Vagina (tissue), 2 donors: ENCODE measurements around the gene ZNF423. TPM values are rescaled to one million over a fixed set of nuclear protein-coding genes. Genes with fewer than 3 reads are reported as not detected.

Experiments used
- DNase-seq, 2 donors: peaks; one replicate each; pipeline ENCODE4 v3.0.0-alpha.2; 2017; ENCODE audit errors: extremely low spot score in 2 of 2
- H3K27ac ChIP-seq: fragments of 200-600 bp; sonication (generic); one replicate; pipeline ENCODE4 v1.5.1; 2019
- H3K27me3 ChIP-seq: fragments of 200-600 bp; sonication (generic); one replicate; pipeline ENCODE4 v1.5.1; 2019
- H3K36me3 ChIP-seq, 2 donors: fragments of 200-600 bp; sonication (generic); one replicate each; pipeline ENCODE4 v1.5.1; 2017 to 2019
- H3K4me1 ChIP-seq: fragments of 200-600 bp; sonication (generic); one replicate; pipeline ENCODE4 v1.5.1; 2019
- H3K4me3 ChIP-seq, 2 donors: fragments of 200-600 bp; sonication (generic); 1 replicate in 1 of 2; 2 replicates in 1 of 2; pipeline ENCODE4 v1.5.1; 2016 to 2019
- H3K9me3 ChIP-seq: fragments of 200-600 bp; sonication (generic); one replicate; pipeline ENCODE4 v1.5.1; 2019
- CTCF ChIP-seq, 3 experiments: fragments of 450-650 bp in 2 of 3; fragments of 200-600 bp in 1 of 3; sonication (generic) in 1 of 3; IDR thresholded peaks; one replicate each; pipeline ENCODE4 v1.5.1; 2017 to 2019; ENCODE audit warnings: antibody characterized with exemption in 3 of 3, mild to moderate bottlenecking in 2 of 3, moderate library complexity in 2 of 3
- POLR2A ChIP-seq, 2 donors: fragments of 450-650 bp; IDR thresholded peaks; one replicate each; pipeline ENCODE4 v1.6.1; 2017; ENCODE audit warnings: antibody characterized with exemption in 2 of 2, mild to moderate bottlenecking in 2 of 2, moderate library complexity in 2 of 2
- POLR2AphosphoS5 ChIP-seq, 2 donors: sonication (generic); formaldehyde crosslinking; IDR thresholded peaks; one replicate each; pipeline ENCODE4 v1.9.0; 2017; ENCODE audit warnings: antibody characterized with exemption in 2 of 2, mild to moderate bottlenecking in 2 of 2, low read depth in 1 of 2; ENCODE audit not compliant: insufficient read depth in 1 of 2
- intact Hi-C: fragments of 100-400 bp; cut with DNase I; formaldehyde crosslinking; loops from one replicate; pipeline ENCODE4 v1.15.1; 2023
- total RNA-seq: library from RNA; depleted of rRNA; stranded (reverse); fragments of >200 nt; gene quantifications from one replicate; pipeline ENCODE4 v1.2.3, GENCODE V29; 2016

Gene ZNF423
- total RNA-seq, 1 donor from 2014 or later, result 10.3 TPM

- H3K27ac ChIP-seq, result no peak overlapping the region
- no peak overlapping the region for H3K4me3 ChIP-seq
- TF ChIP-seq CTCF (IDR thresholded peaks at IDR 0.05) (no peak), POLR2A (IDR thresholded peaks at IDR 0.05) (no peak), POLR2AphosphoS5 (IDR thresholded peaks at IDR 0.05; ENCODE audit: insufficient read depth in 1 of 2, low read depth in 1 of 2) (no peak)
- no peaks in the 10 kb centered on the region for H3K4me1 ChIP-seq
- intact Hi-C loops, result no loop called here
- no peaks in the 10 kb centered on the region for H3K9me3 ChIP-seq
- no peaks in the 10 kb centered on the region for H3K36me3 ChIP-seq
- DNase-seq, result no peak
- no peaks in the 10 kb centered on the region for H3K27me3 ChIP-seq
Observed at GRCh38 chr16:49505556-49505955, 350.4 kb downstream of the ZNF423 start.

GRCh38 chr16:49504626-49505025, 351.3 kb downstream of the ZNF423 start:
- H3K4me1 ChIP-seq, result no peaks in the 10 kb centered on the region
- no peak overlapping the region for H3K4me3 ChIP-seq
- TF ChIP-seq POLR2AphosphoS5 (IDR thresholded peaks at IDR 0.05; ENCODE audit: insufficient read depth in 1 of 2, low read depth in 1 of 2), result no peak
- TF ChIP-seq CTCF (IDR thresholded peaks at IDR 0.05), result no peak
- no peak for TF ChIP-seq POLR2A (IDR thresholded peaks at IDR 0.05)
- no peaks in the 10 kb centered on the region for H3K36me3 ChIP-seq
- intact Hi-C loops, result no loop called here
- H3K27ac ChIP-seq, result no peak overlapping the region
- DNase-seq, result no peak
- H3K27me3 ChIP-seq, result no peaks in the 10 kb centered on the region
- H3K9me3 ChIP-seq, result no peaks in the 10 kb centered on the region

GRCh38 chr16:49504023-49504364, 351.9 kb downstream of the ZNF423 start:
- no peak overlapping the region for H3K27ac ChIP-seq
- no peaks in the 10 kb centered on the region for H3K36me3 ChIP-seq
- no peaks in the 10 kb centered on the region for H3K27me3 ChIP-seq
- intact Hi-C loops, result no loop called here
- TF ChIP-seq POLR2AphosphoS5 (IDR thresholded peaks at IDR 0.05; ENCODE audit: insufficient read depth in 1 of 2, low read depth in 1 of 2) (no peak), CTCF (IDR thresholded peaks at IDR 0.05) (no peak), POLR2A (IDR thresholded peaks at IDR 0.05) (no peak)
- no peak overlapping the region for H3K4me3 ChIP-seq
- DNase-seq, result no peak
- no peaks in the 10 kb centered on the region for H3K4me1 ChIP-seq
- H3K9me3 ChIP-seq, result no peaks in the 10 kb centered on the region

GRCh38 chr16:49503256-49504022, 352.5 kb downstream of the ZNF423 start:
- H3K4me3 ChIP-seq, result no peak overlapping the region
- H3K27me3 ChIP-seq, result no peaks in the 10 kb centered on the region
- H3K9me3 ChIP-seq, result no peaks in the 10 kb centered on the region
- no peaks in the 10 kb centered on the region for H3K36me3 ChIP-seq
- H3K27ac ChIP-seq, result no peak overlapping the region
- no peaks in the 10 kb centered on the region for H3K4me1 ChIP-seq
- no peak for TF ChIP-seq POLR2A (IDR thresholded peaks at IDR 0.05)
- no peak for TF ChIP-seq POLR2AphosphoS5 (IDR thresholded peaks at IDR 0.05; ENCODE audit: insufficient read depth in 1 of 2, low read depth in 1 of 2)
- no peak for TF ChIP-seq CTCF (IDR thresholded peaks at IDR 0.05)
- intact Hi-C loops, result no loop called here
- DNase-seq, result no peak

- Histone ChIP-seq H3K4me1 (no peaks in the 10 kb centered on the region), H3K27me3 (no peaks in the 10 kb centered on the region), H3K27ac (no peak overlapping the region), H3K9me3 (no peaks in the 10 kb centered on the region), H3K36me3 (no peaks in the 10 kb centered on the region), H3K4me3 (no peak overlapping the region)
- no peak for DNase-seq
- TF ChIP-seq POLR2A (IDR thresholded peaks at IDR 0.05) (no peak), CTCF (IDR thresholded peaks at IDR 0.05) (no peak), POLR2AphosphoS5 (IDR thresholded peaks at IDR 0.05; ENCODE audit: insufficient read depth in 1 of 2, low read depth in 1 of 2) (no peak)
- intact Hi-C loops, result no loop called here
Observed at GRCh38 chr16:49502136-49502881, 353.6 kb downstream of the ZNF423 start.
